NCI-H1048 (cell line): Measurements from ENCODE around the gene ZNF555.

Experiments used
- DNase-seq: peaks from one replicate; lab custom pipeline; 2025; lab: John Stamatoyannopoulos, UW

The ZNF555 gene

GRCh38 chr19:2827022-2827421, 14.3 kb upstream of the ZNF555 start:
- DNase-seq: no peak

DNA sequence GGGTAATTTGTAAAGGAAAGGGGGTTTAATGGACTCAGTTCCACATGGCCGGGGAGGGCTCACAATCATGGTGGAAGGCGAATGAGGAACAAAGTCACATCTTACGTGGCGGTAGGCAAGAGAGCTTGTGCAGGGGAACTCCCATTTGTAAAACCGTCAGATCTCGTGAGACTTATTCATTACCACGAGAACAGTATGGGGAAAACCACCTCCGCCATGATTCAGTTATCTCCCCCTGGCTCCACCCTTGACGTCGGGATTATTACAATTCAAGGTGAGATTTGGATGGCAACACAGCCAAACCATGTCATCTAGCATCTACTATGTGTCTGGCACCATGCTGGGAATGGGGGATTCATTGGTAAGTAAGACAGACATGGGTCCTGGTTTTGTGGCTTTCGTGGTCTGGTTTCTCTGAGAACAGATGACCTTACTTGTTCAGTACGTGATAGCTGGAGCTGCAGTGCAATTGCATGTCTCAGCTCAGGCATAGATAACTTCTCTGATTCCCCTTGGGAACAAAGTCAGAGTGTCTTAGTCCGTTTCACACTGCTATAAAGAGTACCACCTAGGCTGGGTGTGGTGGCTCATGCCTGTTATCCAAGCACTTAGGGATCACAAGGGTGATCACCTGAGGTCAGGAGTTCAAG, 13.3 kb upstream of the ZNF555 start:
- DNase-seq: no peak

DNA sequence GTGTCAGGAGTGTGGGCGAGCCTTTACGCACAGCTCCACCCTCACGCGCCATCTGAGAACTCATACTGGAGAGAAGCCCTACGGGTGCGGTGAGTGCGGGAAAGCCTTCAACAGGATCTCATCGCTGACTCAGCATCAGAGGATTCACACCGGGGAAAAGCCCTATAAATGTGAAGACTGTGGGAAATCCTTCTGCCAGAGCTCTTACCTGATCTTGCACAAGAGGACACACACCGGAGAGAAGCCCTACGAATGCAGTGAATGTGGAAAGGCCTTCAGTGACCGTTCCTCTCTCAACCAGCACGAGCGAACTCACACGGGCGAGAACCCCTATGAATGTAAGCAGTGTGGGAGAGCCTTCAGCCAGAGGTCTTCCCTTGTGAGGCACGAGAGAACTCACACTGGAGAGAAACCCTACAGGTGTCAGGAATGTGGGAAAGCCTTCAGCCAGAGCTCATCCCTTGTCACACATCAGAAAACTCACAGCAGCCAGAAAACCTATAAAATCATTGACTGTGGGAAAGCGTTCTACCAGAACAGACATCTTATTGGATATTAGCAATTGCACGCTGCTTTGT, 6.9 kb upstream of the ZNF555 start:
- no peak for DNase-seq

GRCh38 chr19:2837430-2837829, 3.8 kb upstream of the ZNF555 start:
- no peak for DNase-seq

DNA sequence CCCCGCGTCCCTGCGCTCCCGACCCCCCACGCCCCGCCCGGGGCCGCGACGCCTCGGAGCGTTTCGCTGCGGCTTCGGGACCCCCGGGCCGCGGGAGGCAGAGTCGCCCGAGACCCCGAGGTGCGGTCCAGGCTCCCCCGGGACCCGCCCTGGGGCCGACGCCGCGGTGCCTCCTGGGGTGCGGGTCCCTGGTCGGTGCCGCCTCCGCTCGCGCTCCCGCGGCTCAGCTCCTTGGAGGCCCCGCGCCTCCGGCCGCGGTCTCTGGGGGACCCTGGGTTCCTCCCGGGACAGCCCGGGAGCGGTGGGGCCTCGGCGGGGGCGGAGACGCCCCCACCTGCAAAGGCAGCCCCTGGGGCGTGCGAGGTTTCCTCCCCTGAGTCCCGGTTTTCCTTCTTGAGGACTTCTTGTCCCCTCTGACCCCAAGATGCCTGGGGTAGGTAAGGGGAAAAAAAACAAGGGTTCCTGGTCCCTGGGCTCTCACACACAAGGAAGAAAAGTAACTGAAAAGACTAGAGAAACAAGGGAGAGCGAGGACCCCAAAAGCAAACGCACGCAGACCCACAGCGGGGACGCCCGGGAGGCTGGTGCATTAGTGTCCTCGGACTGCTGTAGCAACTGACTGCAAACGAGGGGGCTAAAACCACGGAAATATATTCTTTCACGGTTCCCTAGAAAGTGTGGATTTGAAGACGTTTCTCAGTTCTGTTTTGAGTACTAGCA, 740 bp downstream of the ZNF555 start:
- DNase-seq: no peak

DNA sequence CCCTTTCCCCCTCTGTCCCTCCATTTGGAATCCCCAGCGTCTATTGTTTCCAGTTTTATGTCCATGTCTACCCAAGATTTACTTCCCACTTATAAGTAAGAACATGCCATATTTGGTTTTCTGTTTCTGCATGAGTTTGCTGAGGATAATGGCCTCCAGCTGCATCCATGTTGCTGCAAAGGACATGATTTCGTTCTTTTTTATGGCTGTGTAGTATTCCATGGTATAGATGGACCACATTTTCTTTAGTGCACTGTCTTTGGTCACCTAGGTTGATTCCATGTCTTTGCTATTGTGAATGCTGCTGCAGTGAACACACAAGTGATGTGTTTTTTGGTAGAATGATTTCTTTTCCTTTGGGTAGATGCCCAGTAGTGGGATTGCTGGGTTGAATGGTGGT, 3.8 kb downstream of the ZNF555 start:
- DNase-seq: no peak

DNA sequence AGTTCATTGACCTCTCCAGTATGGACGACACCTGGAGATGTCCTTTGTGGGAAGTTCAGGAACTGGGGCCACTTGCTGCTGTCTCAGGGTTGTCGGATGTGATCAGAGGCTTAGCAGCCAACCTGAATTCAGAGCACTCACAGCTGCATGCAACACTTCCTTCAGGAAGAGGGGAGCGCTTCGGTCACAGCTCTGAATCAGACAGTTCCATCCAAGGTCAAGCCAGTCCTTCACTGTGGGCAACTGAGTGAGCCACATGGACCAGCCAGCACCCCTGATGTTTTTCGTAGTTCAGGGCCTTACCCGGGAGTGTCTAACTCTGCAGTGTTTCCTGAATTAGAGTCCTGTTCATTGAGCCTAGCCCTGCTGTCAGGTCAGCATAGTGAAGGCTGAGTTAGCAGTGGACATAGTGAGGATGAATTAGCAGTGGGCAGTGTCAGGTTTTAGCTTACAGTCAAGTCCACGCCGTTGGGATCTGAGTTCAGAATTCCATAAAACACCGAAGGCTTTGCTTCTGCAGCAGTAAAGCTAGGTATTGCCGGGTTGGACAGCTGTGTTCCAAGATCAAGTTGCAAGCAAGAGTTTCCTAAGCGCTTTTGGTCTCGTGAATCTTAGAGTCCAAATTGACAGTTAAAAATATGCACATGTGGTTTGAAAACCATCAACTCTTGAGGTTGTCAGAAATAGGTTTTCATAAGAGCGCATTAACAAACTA, 5.1 kb downstream of the ZNF555 start:
- DNase-seq: no peak

DNA sequence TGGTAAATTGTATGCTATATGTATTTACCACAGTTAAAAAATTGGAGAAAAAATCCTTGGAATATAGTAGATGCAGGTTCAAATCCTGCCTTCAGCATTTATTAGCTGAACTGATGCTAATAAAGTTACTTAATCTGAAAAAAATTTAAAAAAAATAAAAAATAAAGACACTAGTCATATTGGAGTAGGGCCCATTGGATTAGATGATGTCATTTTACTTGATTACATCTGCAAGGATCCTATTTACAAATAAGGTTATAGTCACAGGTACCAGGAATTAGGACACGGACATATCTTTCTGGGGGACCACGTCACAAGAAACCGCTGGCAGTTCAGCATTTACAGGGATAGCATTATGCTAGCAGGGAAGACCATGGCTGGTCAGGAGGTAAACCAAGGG, 6.2 kb downstream of the ZNF555 start:
- DNase-seq: no peak

- no peak for DNase-seq
Measured at GRCh38 chr19:2848616-2849015, 7.3 kb downstream of the ZNF555 start.

DNA sequence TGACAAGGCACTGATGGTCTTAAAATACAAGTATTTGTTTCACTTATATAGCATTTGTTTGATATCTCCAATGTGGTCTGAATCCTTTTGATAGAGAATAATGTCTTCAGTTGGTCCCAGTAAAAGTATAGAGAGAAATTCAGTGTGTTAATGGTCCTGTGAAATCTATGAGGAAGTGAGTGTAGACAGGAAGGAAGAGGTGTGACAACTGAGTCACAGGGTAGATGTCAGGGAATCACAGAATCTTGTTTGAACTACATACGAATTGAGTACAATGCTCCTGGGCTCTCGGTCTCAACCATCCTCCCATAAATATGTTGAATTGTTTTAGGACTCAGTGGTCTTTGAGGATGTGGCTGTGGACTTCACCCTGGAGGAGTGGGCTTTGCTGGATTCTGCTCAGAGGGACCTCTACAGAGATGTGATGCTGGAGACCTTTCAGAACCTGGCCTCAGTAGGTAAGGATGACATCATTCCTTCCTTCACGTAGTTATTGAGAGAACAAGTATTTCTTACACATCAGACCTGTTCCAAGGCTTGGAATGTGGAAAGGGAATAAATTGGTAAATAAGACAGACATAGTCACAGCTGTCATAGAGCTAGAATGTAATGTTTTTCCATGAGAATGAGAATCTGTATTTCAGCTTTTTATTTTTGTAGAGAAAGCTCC, 9.1 kb downstream of the ZNF555 start:
- no peak for DNase-seq

DNA sequence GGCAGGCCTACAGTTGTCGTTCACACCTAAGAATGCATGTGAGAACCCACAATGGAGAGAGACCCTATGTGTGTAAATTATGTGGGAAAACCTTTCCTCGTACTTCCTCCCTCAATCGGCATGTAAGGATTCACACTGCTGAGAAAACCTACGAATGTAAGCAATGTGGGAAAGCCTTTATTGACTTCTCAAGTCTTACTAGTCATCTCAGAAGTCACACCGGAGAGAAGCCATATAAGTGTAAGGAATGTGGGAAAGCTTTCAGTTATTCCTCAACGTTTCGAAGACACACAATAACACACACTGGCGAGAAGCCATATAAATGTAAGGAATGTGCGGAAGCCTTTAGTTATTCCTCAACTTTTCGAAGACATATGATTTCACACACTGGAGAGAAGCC, 11.3 kb downstream of the ZNF555 start:
- no peak for DNase-seq

DNA sequence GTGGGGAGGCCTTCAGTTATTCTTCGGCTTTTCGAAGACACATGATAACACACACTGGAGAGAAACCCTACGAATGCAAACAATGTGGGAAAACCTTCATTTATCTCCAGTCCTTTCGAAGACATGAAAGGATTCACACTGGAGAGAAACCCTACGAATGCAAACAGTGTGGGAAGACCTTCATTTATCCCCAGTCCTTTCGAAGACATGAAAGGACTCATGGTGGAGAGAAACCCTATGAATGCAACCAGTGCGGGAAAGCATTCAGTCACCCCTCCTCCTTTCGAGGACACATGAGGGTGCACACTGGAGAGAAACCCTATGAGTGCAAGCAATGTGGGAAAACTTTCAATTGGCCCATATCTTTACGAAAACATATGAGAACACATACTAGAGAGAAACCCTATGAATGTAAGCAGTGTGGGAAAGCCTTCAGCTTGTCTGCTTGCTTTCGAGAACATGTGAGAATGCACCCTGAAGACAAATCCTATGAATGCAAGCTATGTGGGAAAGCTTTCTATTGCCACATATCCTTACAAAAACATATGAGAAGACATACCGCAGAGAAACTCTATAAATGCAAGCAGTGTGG, 11.8 kb downstream of the ZNF555 start:
- DNase-seq: no peak

- DNase-seq: no peak
Measured at GRCh38 chr19:2854849-2855248, 13.6 kb downstream of the ZNF555 start.

GRCh38 chr19:2856457-2857050, 15.3 kb downstream of the ZNF555 start:
- no peak for DNase-seq

DNA sequence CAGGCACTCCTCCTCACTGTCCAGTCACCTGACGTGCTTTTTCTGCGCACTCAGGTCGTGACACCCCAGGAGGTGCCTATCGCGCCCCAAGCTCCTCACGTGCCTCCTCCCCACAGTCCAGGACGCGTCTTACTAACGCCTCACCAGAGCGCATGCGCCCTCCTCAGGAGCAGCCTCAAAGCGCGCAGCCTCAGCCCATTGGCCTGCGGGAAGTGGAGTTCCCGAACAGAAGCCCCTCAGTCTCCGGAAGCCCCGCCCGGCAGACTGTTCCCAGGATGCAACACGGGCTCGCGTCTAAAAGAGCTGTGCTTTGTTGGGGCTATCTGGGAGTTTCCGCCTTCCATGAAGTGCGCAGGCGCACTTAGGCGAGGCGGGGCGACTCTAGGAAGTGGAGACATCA, 17.6 kb downstream of the ZNF555 start:
- DNase-seq: no peak

DNA sequence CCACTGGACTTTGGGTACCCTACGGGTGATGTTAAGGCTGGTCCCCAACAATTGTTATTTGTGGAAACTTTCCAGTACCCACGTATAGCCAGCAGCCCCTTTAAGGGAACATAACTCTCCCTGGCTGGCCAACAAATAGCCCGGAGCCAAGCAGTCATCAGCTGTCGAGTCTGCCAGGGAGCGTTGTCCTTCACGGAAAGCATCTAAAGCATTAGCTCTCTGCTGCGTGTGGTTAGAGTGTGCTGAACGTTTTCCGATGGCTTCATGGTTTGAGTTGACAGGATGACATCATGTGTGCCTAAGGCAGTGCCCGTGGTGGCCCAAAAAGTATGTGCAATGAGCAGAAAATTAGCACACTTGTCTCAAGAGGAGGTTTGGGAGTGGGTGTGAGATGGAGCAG, 22.5 kb downstream of the ZNF555 start:
- no peak for DNase-seq

GRCh38 chr19:2865334-2866100, 24.2 kb downstream of the ZNF555 start:
- DNase-seq: no peak

DNA sequence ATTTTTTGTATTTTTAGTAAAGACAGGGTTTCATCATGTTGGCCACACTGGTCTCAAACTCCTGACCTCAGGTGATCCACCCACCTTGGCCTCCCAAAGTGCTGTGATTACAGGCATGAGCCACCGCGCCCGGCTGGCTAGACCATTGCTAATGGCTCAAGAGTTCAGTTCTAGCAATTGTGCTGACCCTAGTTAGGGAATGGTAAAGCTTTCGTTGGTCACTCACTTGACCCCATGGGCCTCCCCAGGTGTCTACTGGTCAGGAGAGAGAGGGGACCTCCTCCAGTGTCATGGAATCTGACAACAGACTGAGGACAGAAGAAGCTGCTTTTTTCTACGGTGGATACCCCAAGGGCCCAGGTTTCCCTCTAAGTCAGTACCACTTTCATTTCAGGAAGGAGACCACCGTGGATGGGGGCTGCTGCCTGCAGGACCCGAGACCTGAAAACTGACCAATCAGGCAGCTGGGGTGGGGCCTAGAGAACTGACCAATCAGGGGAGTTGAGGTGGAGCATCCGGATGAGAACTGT, 25.3 kb downstream of the ZNF555 start:
- no peak for DNase-seq

DNA sequence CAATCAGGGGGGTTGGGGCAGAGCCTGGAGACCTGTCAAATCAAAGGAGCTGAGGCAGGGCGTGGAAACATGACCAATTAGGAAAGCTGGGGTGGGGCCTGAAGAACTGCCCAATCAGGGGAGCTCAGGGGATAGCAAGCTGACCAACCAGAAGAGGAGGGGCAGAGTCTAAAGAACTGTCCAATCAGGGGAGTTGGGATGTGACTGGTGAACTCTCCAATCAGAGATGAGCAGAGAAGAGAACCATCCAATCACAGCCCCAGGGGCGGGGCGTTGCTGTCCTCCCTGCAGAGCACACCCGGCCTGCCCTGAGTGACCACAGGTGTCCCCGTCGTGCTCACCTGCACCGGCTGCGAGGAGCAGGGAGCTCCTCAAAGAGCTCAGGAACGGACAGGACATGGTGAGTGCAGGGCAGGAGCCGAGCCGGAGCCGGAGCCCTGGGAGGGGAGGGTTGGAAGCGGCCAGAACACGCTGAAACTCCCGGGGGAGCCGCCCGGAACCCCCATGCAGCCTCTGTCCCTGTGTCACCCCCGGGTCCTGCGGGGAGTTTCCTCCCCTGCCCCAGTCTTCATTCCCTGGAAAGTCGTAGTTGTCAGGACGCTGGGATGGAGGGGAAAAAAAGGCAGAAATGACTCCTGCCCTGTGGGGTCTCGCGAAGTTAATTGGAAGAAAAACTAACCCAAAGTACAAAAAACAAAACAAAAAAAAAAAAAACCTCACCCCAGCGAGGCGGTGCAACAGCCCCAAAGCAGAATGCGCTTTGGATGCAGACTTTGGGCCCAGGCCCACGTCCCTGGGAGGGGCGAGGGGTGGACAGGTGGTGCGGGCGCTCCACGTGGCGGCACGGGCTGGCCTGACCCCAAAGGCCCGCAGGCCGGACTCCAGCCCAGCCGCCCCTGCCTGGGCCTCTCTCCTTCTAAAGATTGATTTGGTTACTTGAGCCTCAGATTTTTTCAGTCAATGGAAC, 26.0 kb downstream of the ZNF555 start, which contains the start of gene ZNF556:
ZNF556 (plus strand) TSS at position 311 of the 967 bp plus-strand sequence; CDS start at position 398, 87 bp downstream.
- DNase-seq: peak; percentile 97
